Endothelial cell (in vitro differentiated cells): ENCODE data around the gene P3H2. TPM values are rescaled to one million over a fixed set of nuclear protein-coding genes. Genes with fewer than 3 reads are reported as not detected.

Source experiments
- DNase-seq: peaks from one replicate; pipeline ENCODE4 v3.0.0; 2021; ENCODE audit warnings: low spot score
- H3K27ac Mint-ChIP-seq: one replicate; pipeline ENCODE4 v1.8.0; 2021; ENCODE audit warnings: mixed read lengths, inconsistent platforms; ENCODE audit not compliant: unreplicated experiment
- H3K27me3 Mint-ChIP-seq: one replicate; pipeline ENCODE4 v1.8.0; 2021; ENCODE audit warnings: mild to moderate bottlenecking, moderate library complexity, mixed read lengths, inconsistent platforms; ENCODE audit not compliant: unreplicated experiment
- H3K36me3 Mint-ChIP-seq: one replicate; pipeline ENCODE4 v1.8.0; 2021; ENCODE audit warnings: mild to moderate bottlenecking, low read depth, mixed read lengths, inconsistent platforms; ENCODE audit not compliant: unreplicated experiment
- H3K4me1 Mint-ChIP-seq: one replicate; pipeline ENCODE4 v1.8.0; 2021; ENCODE audit warnings: mild to moderate bottlenecking, mixed read lengths, inconsistent platforms; ENCODE audit not compliant: unreplicated experiment
- H3K4me3 Mint-ChIP-seq: one replicate; pipeline ENCODE4 v1.8.0; 2021; ENCODE audit warnings: mild to moderate bottlenecking, mixed read lengths, inconsistent platforms; ENCODE audit not compliant: unreplicated experiment
- H3K9me3 Mint-ChIP-seq: one replicate; pipeline ENCODE4 v1.8.0; 2021; ENCODE audit warnings: mixed read lengths, inconsistent platforms; ENCODE audit not compliant: unreplicated experiment
- CTCF ChIP-seq: fragments of 200-600 bp; sonication (generic); IDR thresholded peaks from one replicate; pipeline ENCODE4 v1.5.0; 2021; ENCODE audit warnings: antibody characterized with exemption; ENCODE audit not compliant: unreplicated experiment
- total RNA-seq: library from RNA; stranded (reverse); fragmentation: NEBNext Ultra II Directional; extraction: Animal tissue kit (Norgen Biotek cat#: 25700); gene quantifications from one replicate; pipeline ENCODE4 v1.2.1, GENCODE V29; 2021; ENCODE audit not compliant: unreplicated experiment

Gene P3H2
- total RNA-seq, 1 donor from 2014 or later = 1.5 TPM

GRCh38 chr3:189937302-189938127 is 183.2 kb downstream of the P3H2 start:
- Mint-ChIP-seq H3K27ac (no peak overlapping the region), H3K27me3 (no peaks in the 10 kb centered on the region), H3K36me3 (no peaks in the 10 kb centered on the region), H3K9me3 (no peaks in the 10 kb centered on the region), H3K4me1 (peaks cover 3% of the 10 kb centered on the region), H3K4me3 (no peak overlapping the region)
- TF ChIP-seq CTCF = no peak
- no peak for DNase-seq

GRCh38 chr3:189936201-189936945 is 184.3 kb downstream of the P3H2 start:
- Mint-ChIP-seq H3K9me3 (no peaks in the 10 kb centered on the region), H3K27ac (no peak overlapping the region), H3K36me3 (no peaks in the 10 kb centered on the region), H3K4me3 (no peak overlapping the region), H3K4me1 (peaks cover 3% of the 10 kb centered on the region), H3K27me3 (no peaks in the 10 kb centered on the region)
- TF ChIP-seq CTCF = no peak
- DNase-seq = no peak

GRCh38 chr3:189927975-189928895 is 192.5 kb downstream of the P3H2 start:
- no peaks in the 10 kb centered on the region for H3K4me1 Mint-ChIP-seq
- H3K36me3 Mint-ChIP-seq = no peaks in the 10 kb centered on the region
- no peak overlapping the region for H3K4me3 Mint-ChIP-seq
- TF ChIP-seq CTCF = no peak
- H3K27ac Mint-ChIP-seq = no peak overlapping the region
- no peaks in the 10 kb centered on the region for H3K9me3 Mint-ChIP-seq
- no peak for DNase-seq
- no peaks in the 10 kb centered on the region for H3K27me3 Mint-ChIP-seq

- no peaks in the 10 kb centered on the region for H3K27me3 Mint-ChIP-seq
- no peak overlapping the region for H3K27ac Mint-ChIP-seq
- no peaks in the 10 kb centered on the region for H3K9me3 Mint-ChIP-seq
- no peak for DNase-seq
- TF ChIP-seq CTCF = no peak
- H3K4me3 Mint-ChIP-seq = no peak overlapping the region
- H3K4me1 Mint-ChIP-seq = no peaks in the 10 kb centered on the region
- no peaks in the 10 kb centered on the region for H3K36me3 Mint-ChIP-seq
Observed at GRCh38 chr3:189921770-189922169, 198.9 kb downstream of the P3H2 start.
